ENCODE results near the gene HPSE2.

Gene HPSE2

DNA sequence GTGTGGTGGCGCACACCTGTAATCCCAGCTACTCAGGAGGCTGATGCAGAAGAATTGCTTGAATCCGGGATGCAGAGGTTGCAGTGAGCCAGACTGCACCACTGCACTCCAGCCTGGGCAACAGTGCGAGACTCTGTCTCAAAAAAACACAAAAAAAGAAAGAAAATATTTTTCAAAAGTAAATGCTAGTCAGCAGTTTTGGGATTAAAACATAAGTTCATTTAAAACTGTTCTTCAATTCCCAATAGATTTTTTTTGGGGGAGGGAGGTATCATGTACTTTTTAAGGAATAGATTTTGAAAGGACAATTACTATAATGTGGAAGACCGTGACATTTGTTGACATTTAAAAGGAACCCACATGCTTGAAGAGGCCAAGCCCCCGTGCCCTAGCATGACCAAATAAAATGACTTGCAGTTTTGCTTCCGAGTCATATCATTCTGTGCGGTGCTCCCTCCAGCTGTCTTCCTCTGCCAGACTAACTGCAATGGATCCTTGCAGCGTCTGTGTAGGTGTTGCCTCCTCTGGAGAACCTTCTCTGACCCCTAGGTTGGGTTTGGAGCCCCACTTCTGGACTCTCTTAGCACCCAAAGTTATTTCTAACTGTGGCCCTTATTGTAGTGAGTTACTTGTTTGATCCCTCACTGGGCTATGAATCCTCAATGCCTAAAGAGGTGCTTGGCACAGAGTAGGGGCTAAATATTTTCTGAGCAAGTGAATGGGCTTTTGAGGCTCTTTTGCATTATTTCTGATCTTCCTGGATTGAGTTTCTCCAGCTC is 771.5 kb downstream of the HPSE2 start:
- TF ChIP-seq, protein P1, sequence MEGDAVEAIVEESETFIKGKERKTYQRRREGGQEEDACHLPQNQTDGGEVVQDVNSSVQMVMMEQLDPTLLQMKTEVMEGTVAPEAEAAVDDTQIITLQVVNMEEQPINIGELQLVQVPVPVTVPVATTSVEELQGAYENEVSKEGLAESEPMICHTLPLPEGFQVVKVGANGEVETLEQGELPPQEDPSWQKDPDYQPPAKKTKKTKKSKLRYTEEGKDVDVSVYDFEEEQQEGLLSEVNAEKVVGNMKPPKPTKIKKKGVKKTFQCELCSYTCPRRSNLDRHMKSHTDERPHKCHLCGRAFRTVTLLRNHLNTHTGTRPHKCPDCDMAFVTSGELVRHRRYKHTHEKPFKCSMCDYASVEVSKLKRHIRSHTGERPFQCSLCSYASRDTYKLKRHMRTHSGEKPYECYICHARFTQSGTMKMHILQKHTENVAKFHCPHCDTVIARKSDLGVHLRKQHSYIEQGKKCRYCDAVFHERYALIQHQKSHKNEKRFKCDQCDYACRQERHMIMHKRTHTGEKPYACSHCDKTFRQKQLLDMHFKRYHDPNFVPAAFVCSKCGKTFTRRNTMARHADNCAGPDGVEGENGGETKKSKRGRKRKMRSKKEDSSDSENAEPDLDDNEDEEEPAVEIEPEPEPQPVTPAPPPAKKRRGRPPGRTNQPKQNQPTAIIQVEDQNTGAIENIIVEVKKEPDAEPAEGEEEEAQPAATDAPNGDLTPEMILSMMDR (IDR thresholded peaks at IDR 0.05; ENCODE audit: low read depth, low read length), result no peak
- DNase-seq (ENCODE audit: extremely low read depth, low read depth), result no peak

GRCh38 chr10:98463016-98463415 is 772.6 kb downstream of the HPSE2 start:
- DNase-seq (ENCODE audit: extremely low read depth, low read depth), result no peak
- TF ChIP-seq, protein P1 (IDR thresholded peaks at IDR 0.05; ENCODE audit: low read depth, low read length), result no peak

GRCh38 chr10:98461500-98461842 is 774.2 kb downstream of the HPSE2 start:
- no peak for DNase-seq (ENCODE audit: extremely low read depth, low read depth)
- TF ChIP-seq, protein P1 (IDR thresholded peaks at IDR 0.05; ENCODE audit: low read depth, low read length), result no peak

DNA sequence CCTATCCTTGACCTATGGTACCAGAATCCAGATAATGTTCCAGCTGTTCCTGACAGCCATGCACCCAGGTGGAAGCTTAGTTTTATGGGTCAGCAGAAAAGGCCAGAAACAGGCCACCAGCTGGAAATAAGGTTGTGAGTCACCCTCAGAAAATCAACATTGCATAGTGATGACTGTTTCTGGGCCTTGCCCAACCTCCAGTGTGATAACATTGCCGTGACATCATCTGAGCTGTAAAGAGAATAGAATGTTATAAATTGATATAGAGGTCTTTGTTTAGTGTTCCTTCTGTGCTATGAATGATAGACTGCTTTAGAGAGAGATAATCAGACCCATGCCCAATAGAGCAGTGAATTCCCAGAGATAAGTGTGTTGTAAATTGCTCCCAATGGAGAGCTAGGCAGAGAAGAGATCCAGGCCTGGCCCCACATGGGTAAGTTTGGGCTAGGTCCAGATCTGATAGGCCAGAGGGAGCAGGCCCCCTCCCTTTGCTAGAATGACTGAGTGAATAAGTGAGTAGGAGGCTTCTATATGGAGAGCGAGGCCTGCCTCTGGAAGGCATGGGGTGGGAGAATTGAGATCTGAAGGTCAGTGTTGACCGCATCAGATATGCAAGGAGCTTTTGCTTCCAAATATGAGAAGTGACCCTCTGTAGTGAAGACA is 774.7 kb downstream of the HPSE2 start:
- peak; percentile 38 for DNase-seq (ENCODE audit: extremely low read depth, low read depth)
- TF ChIP-seq, protein P1 (IDR thresholded peaks at IDR 0.05; ENCODE audit: low read depth, low read length), result no peak

DNA sequence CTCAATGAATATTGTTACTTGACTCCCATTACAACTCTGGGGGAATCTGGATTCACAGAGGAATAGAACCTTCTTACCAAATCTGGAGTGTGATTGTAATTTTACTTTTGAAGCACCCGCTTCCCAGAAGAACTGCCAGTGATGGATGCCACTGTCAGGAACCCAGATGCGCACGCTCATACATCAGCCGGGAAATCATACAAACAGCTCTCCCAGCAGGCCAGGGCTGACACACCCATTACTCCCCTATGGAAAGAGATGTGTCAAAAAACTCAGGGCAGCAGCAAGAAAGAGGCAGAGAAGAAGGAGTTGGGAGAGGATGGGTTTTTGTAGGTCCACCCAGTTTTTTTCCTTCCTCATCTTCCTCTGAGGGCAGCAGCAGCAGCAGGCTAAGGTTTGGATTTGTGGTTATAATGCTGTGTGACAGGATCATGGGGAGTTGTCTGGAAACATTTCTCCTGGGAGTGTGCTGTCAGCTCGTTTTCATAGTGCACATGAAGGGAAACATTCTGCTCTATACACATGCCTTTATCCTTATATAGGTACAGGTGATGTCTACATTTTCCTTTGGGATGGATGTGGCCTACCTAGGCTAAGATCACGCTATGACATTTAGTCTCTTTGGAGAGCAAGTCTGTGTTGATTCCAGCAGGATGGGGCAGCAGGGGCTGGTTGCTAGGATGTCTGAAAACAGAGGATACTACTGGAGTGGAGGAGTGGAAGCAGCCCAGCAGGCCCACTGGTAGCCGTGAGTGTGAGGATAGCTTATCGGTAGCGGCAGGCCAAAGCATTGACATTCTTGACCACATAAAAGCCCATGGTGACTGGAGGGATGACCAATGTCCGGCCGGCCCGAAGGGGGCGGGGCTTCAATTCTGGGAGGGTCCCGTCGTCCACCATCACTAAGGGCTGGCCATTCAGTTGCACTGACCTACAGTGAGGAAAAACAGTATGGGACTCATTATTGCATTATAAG is 776.6 kb downstream of the HPSE2 start:
- TF ChIP-seq, protein P1 (IDR thresholded peaks at IDR 0.05; ENCODE audit: low read depth, low read length), result no peak
- DNase-seq (ENCODE audit: extremely low read depth, low read depth), result no peak

DNA sequence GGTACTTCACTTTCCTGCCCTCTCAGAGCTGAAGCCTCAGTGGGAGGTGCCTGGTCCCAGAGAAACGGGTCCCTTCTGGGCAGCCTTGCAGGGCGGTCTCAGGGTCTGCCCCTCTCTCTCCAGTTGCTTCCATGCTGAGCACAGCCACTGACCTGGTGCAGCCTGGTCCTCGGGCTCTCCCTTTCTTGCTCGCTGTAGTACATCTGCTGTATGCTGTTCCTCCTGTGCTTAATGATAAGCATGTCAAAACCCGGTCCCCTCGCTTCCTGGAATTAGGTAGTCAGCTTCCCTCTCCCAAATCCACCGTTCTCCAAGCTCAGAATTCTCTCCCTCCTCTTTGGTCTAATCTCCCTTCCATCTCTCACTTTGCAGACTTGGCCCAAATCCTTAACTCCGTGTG is 777.9 kb downstream of the HPSE2 start:
- TF ChIP-seq, protein P1 (IDR thresholded peaks at IDR 0.05; ENCODE audit: low read depth, low read length), result no peak
- no peak for DNase-seq (ENCODE audit: extremely low read depth, low read depth)
